Osteoblast (primary cell): ENCODE measurements around the gene SRRM5. TPM values are rescaled to one million over a fixed set of nuclear protein-coding genes. Genes with fewer than 3 reads are reported as not detected.

Experiments
- DNase-seq: peaks from one replicate; pipeline ENCODE4 v3.0.0; 2011; ENCODE audit warnings: low spot score, mixed read lengths; ENCODE audit not compliant: insufficient read length; ENCODE audit errors: missing footprints
- H2AFZ ChIP-seq: 2 replicates; pipeline ENCODE4 v1.6.0; 2011; ENCODE audit warnings: mild to moderate bottlenecking, low read length
- H3K27ac ChIP-seq: 2 replicates; pipeline ENCODE4 v1.5.1; 2011; ENCODE audit warnings: mild to moderate bottlenecking, low read depth, low read length, moderate library complexity
- H3K27me3 ChIP-seq: 2 replicates; pipeline ENCODE4 v1.6.0; 2012; ENCODE audit warnings: mild to moderate bottlenecking, control low read depth, inconsistent platforms, low read length, moderate library complexity; ENCODE audit not compliant: insufficient read depth
- H3K36me3 ChIP-seq: 2 replicates; pipeline ENCODE4 v1.5.1; 2011; ENCODE audit warnings: mild to moderate bottlenecking, low read length, control low read depth, moderate library complexity; ENCODE audit not compliant: insufficient read depth
- H3K4me1 ChIP-seq: 2 replicates; pipeline ENCODE4 v1.5.1; 2011; ENCODE audit warnings: mild to moderate bottlenecking, low read length, control low read depth, moderate library complexity; ENCODE audit not compliant: insufficient read depth
- H3K4me2 ChIP-seq: 2 replicates; pipeline ENCODE4 v1.6.0; 2011; ENCODE audit warnings: mild to moderate bottlenecking, low read length; ENCODE audit not compliant: insufficient read depth
- H3K4me3 ChIP-seq: fragments of 200-600 bp; sonication (generic); 3 replicates; pipeline ENCODE4 v1.5.1; 2012; ENCODE audit warnings: mild to moderate bottlenecking, low read length, inconsistent platforms; ENCODE audit not compliant: insufficient read depth
- H3K79me2 ChIP-seq: 2 replicates; pipeline ENCODE4 v1.6.0; 2012; ENCODE audit warnings: mild to moderate bottlenecking, low read length, control low read depth, inconsistent platforms; ENCODE audit not compliant: insufficient read depth
- H3K9me3 ChIP-seq: 2 replicates; pipeline ENCODE4 v1.5.1; 2011; ENCODE audit warnings: low read depth, low read length, control low read depth
- H4K20me1 ChIP-seq: 2 replicates; pipeline ENCODE4 v1.6.0; 2012; ENCODE audit warnings: mild to moderate bottlenecking, low read length, control low read depth; ENCODE audit not compliant: insufficient read depth
- total RNA-seq: library from RNA; depleted of rRNA; stranded (reverse); fragments of >200 nt; gene quantifications from 2 replicates; pipeline ENCODE4 v1.2.3, GENCODE V29; 2012
- TF ChIP-seq, protein P1 (sequence below): IDR thresholded peaks from 2 replicates; pipeline ENCODE4 v1.5.1; 2011; ENCODE audit warnings: mild to moderate bottlenecking, low read depth, low read length, moderate library complexity; ENCODE audit errors: extremely low read depth

SRRM5 gene
- total RNA-seq, 1 donor = under 0.01 TPM

DNA sequence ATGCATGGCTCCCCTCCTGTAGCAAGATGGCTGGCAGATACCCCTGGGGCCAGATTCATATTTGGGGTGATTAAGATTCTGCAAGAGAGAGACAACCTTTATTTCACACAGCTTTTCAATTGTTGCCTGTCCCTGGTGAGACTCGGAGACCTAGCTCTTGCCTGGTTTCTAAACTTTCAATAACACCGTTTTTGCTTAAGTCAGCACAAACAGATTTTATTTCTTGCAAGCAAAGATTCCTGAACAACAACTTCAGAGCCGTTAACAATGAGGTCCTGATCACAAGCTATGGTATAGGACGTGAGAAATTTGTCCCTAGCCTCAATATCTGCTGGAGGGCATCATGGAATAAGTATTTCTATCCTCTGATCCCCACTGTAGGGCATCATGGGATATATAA, 30.6 kb downstream of the SRRM5 start:
- Histone ChIP-seq H3K4me1 (no peaks in the 10 kb centered on the region), H3K36me3 (peaks cover 6% of the 10 kb centered on the region), H3K27ac (no peak overlapping the region), H4K20me1 (no peaks in the 10 kb centered on the region), H3K79me2 (no peaks in the 10 kb centered on the region), H3K4me3 (no peak overlapping the region), H3K27me3 (peaks cover 32% of the 10 kb centered on the region), H3K4me2 (no peak overlapping the region), H2AFZ (no peak overlapping the region), H3K9me3 (no peaks in the 10 kb centered on the region)
- TF ChIP-seq, protein P1, sequence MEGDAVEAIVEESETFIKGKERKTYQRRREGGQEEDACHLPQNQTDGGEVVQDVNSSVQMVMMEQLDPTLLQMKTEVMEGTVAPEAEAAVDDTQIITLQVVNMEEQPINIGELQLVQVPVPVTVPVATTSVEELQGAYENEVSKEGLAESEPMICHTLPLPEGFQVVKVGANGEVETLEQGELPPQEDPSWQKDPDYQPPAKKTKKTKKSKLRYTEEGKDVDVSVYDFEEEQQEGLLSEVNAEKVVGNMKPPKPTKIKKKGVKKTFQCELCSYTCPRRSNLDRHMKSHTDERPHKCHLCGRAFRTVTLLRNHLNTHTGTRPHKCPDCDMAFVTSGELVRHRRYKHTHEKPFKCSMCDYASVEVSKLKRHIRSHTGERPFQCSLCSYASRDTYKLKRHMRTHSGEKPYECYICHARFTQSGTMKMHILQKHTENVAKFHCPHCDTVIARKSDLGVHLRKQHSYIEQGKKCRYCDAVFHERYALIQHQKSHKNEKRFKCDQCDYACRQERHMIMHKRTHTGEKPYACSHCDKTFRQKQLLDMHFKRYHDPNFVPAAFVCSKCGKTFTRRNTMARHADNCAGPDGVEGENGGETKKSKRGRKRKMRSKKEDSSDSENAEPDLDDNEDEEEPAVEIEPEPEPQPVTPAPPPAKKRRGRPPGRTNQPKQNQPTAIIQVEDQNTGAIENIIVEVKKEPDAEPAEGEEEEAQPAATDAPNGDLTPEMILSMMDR = no peak
- DNase-seq = no peak

DNA sequence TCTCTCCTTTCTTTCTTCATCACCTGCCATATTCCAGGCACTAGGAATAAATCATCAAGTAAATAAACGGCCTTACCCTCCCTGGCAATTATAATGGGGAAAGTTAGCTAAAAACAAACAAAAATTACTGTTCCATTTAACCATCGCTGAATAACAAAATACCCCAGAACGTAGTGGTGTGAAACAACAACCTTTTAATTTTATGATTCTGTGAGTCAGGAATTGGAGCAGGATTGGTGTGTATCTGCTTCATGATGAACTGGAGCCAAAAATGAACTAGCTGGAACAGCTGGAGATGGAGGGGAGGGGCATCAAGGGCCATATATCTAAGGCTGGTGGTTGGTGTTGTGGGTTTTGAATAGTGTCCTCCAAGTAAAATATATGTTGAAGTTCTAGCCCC, 31.4 kb downstream of the SRRM5 start:
- Histone ChIP-seq H3K4me2 (no peak overlapping the region), H2AFZ (no peak overlapping the region), H4K20me1 (no peaks in the 10 kb centered on the region), H3K4me3 (no peak overlapping the region), H3K4me1 (no peaks in the 10 kb centered on the region), H3K27ac (no peak overlapping the region), H3K9me3 (no peaks in the 10 kb centered on the region), H3K36me3 (peaks cover 14% of the 10 kb centered on the region), H3K27me3 (peaks cover 24% of the 10 kb centered on the region), H3K79me2 (no peaks in the 10 kb centered on the region)
- TF ChIP-seq, protein P1 = no peak
- DNase-seq = no peak

DNA sequence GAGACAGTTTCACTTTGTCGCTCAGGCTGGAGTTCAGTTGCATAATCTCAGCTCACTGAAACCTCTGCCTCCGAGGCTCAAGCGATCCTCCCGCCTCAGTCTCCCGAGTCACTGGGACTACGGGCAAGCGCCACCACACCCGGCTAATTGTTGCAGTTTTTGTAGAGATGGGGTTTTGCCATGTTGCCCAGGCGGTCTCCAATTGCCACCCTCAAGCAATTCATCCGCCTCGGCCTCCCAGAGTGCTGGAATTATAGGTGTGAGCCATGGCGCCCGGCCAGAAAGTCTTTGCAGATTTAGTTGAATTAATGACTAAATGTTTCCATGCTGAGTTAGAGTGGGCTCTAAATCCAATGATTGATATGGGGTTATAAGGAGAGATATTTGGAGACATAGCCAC, 32.3 kb downstream of the SRRM5 start:
- H3K9me3 ChIP-seq = no peaks in the 10 kb centered on the region
- no peaks in the 10 kb centered on the region for H3K79me2 ChIP-seq
- peaks cover 22% of the 10 kb centered on the region for H3K36me3 ChIP-seq
- no peak for DNase-seq
- TF ChIP-seq, protein P1 = no peak
- peaks cover 16% of the 10 kb centered on the region for H3K27me3 ChIP-seq
- no peaks in the 10 kb centered on the region for H3K4me1 ChIP-seq
- no peak overlapping the region for H3K4me3 ChIP-seq
- H3K27ac ChIP-seq = no peak overlapping the region
- H3K4me2 ChIP-seq = no peak overlapping the region
- H4K20me1 ChIP-seq = peaks cover 3% of the 10 kb centered on the region
- no peak overlapping the region for H2AFZ ChIP-seq

DNA sequence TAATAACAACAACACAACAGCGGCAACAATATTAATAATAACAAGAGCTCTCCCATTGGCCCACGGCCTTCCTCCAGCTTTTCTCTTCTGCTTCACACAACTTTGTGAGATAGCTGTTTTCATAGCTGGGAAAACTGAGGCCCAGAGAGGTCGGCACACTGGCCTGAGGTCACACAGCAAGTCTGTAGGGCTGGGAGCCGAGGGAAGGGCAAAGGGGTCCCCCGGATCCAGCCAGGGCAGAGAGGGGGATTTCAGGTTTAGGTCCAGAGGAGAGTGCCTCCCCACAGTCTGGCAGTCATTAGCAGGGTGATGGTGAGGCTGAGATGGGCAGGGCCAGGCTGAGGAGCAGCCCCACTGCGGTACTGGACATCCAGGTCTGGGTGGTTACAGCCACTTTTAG, 36.7 kb downstream of the SRRM5 start:
- Histone ChIP-seq H3K4me1 (no peaks in the 10 kb centered on the region), H3K79me2 (no peaks in the 10 kb centered on the region), H3K9me3 (no peaks in the 10 kb centered on the region), H3K36me3 (peaks cover 53% of the 10 kb centered on the region), H2AFZ (no peak overlapping the region), H3K27me3 (no peaks in the 10 kb centered on the region), H3K27ac (no peak overlapping the region), H3K4me2 (no peak overlapping the region), H3K4me3 (no peak overlapping the region), H4K20me1 (peaks cover 3% of the 10 kb centered on the region)
- DNase-seq = no peak
- TF ChIP-seq, protein P1 = no peak
